Ovary (tissue), 3 donors: ENCODE results near the gene CHRFAM7A.
"Not testable (repeated sequence)": the region's sequence is repeated elsewhere in the genome, so short reads cannot be mapped to it uniquely, and the experiment has no call there.

Experiments
- CTCF ChIP-seq, 3 donors: fragments of 450-650 bp in 2 of 3; fragments of 200-600 bp in 1 of 3; IDR thresholded peaks; one replicate each; pipeline versions ENCODE4 v1.5.1 to v1.8.0; 2016 to 2022; ENCODE audit warnings: antibody characterized with exemption in 3 of 3, mild to moderate bottlenecking in 1 of 3
- EP300 ChIP-seq: sonication (generic); formaldehyde crosslinking; IDR thresholded peaks from one replicate; pipeline ENCODE4 v1.6.1; 2017; ENCODE audit warnings: antibody characterized with exemption
- donor health status: DM: no; HTN: no; CAD: no.

- not testable (repeated sequence) for TF ChIP-seq EP300; CTCF (IDR thresholded peaks at IDR 0.05)
These were observed at the start of gene CHRFAM7A for GRCh38 chr15:30392766-30393663.
